Osteoblast (primary cell): Measurements from ENCODE around the gene HPCA. TPM values are rescaled to one million over a fixed set of nuclear protein-coding genes. Genes with fewer than 3 reads are reported as not detected.

Experiments used
- DNase-seq: peaks from one replicate; pipeline ENCODE4 v3.0.0; 2011; ENCODE audit warnings: low spot score, mixed read lengths; ENCODE audit not compliant: insufficient read length; ENCODE audit errors: missing footprints
- H2AFZ ChIP-seq: 2 replicates; pipeline ENCODE4 v1.6.0; 2011; ENCODE audit warnings: mild to moderate bottlenecking, low read length
- H3K27ac ChIP-seq: 2 replicates; pipeline ENCODE4 v1.5.1; 2011; ENCODE audit warnings: mild to moderate bottlenecking, low read depth, low read length, moderate library complexity
- H3K27me3 ChIP-seq: 2 replicates; pipeline ENCODE4 v1.6.0; 2012; ENCODE audit warnings: mild to moderate bottlenecking, control low read depth, inconsistent platforms, low read length, moderate library complexity; ENCODE audit not compliant: insufficient read depth
- H3K36me3 ChIP-seq: 2 replicates; pipeline ENCODE4 v1.5.1; 2011; ENCODE audit warnings: mild to moderate bottlenecking, low read length, control low read depth, moderate library complexity; ENCODE audit not compliant: insufficient read depth
- H3K4me1 ChIP-seq: 2 replicates; pipeline ENCODE4 v1.5.1; 2011; ENCODE audit warnings: mild to moderate bottlenecking, low read length, control low read depth, moderate library complexity; ENCODE audit not compliant: insufficient read depth
- H3K4me2 ChIP-seq: 2 replicates; pipeline ENCODE4 v1.6.0; 2011; ENCODE audit warnings: mild to moderate bottlenecking, low read length; ENCODE audit not compliant: insufficient read depth
- H3K4me3 ChIP-seq: fragments of 200-600 bp; sonication (generic); 3 replicates; pipeline ENCODE4 v1.5.1; 2012; ENCODE audit warnings: mild to moderate bottlenecking, low read length, inconsistent platforms; ENCODE audit not compliant: insufficient read depth
- H3K79me2 ChIP-seq: 2 replicates; pipeline ENCODE4 v1.6.0; 2012; ENCODE audit warnings: mild to moderate bottlenecking, low read length, control low read depth, inconsistent platforms; ENCODE audit not compliant: insufficient read depth
- H3K9me3 ChIP-seq: 2 replicates; pipeline ENCODE4 v1.5.1; 2011; ENCODE audit warnings: low read depth, low read length, control low read depth
- H4K20me1 ChIP-seq: 2 replicates; pipeline ENCODE4 v1.6.0; 2012; ENCODE audit warnings: mild to moderate bottlenecking, low read length, control low read depth; ENCODE audit not compliant: insufficient read depth
- CTCF ChIP-seq: IDR thresholded peaks from 2 replicates; pipeline ENCODE4 v1.5.1; 2011; ENCODE audit warnings: mild to moderate bottlenecking, low read depth, low read length, moderate library complexity; ENCODE audit errors: extremely low read depth
- total RNA-seq: library from RNA; depleted of rRNA; stranded (reverse); fragments of >200 nt; gene quantifications from 2 replicates; pipeline ENCODE4 v1.2.3, GENCODE V29; 2012

Gene HPCA
- total RNA-seq, 1 donor: not detected

- H3K27me3 ChIP-seq: no peaks in the 10 kb centered on the region
- H3K4me3 ChIP-seq: no peak overlapping the region
- TF ChIP-seq CTCF: no peak
- H4K20me1 ChIP-seq: no peaks in the 10 kb centered on the region
- no peaks in the 10 kb centered on the region for H3K79me2 ChIP-seq
- no peak for DNase-seq
- no peaks in the 10 kb centered on the region for H3K9me3 ChIP-seq
- no peak overlapping the region for H3K27ac ChIP-seq
- no peak overlapping the region for H3K4me2 ChIP-seq
- no peak overlapping the region for H2AFZ ChIP-seq
- H3K4me1 ChIP-seq: peaks cover 10% of the 10 kb centered on the region
- H3K36me3 ChIP-seq: peaks cover 30% of the 10 kb centered on the region
Measured at GRCh38 chr1:32858136-32858535, 28.2 kb upstream of the HPCA start.

- Histone ChIP-seq H3K36me3 (peaks cover 26% of the 10 kb centered on the region), H3K27ac (no peak overlapping the region), H4K20me1 (no peaks in the 10 kb centered on the region), H3K79me2 (no peaks in the 10 kb centered on the region), H2AFZ (no peak overlapping the region), H3K27me3 (no peaks in the 10 kb centered on the region), H3K4me1 (peaks cover 10% of the 10 kb centered on the region), H3K4me3 (no peak overlapping the region), H3K4me2 (no peak overlapping the region), H3K9me3 (no peaks in the 10 kb centered on the region)
- no peak for DNase-seq
- TF ChIP-seq CTCF: no peak
Measured at GRCh38 chr1:32858791-32859190, 27.5 kb upstream of the HPCA start.

- Histone ChIP-seq H3K4me1 (peaks cover 10% of the 10 kb centered on the region), H3K4me3 (no peak overlapping the region), H3K27ac (no peak overlapping the region), H2AFZ (no peak overlapping the region), H3K36me3 (peaks cover 17% of the 10 kb centered on the region), H3K79me2 (no peaks in the 10 kb centered on the region), H3K4me2 (no peak overlapping the region), H3K9me3 (no peaks in the 10 kb centered on the region), H3K27me3 (no peaks in the 10 kb centered on the region), H4K20me1 (no peaks in the 10 kb centered on the region)
- no peak for DNase-seq
- TF ChIP-seq CTCF: no peak
Measured at GRCh38 chr1:32859915-32860314, 26.4 kb upstream of the HPCA start.

- H3K27ac ChIP-seq: no peak overlapping the region
- H3K4me2 ChIP-seq: no peak overlapping the region
- H3K27me3 ChIP-seq: no peaks in the 10 kb centered on the region
- H3K36me3 ChIP-seq: peaks cover 13% of the 10 kb centered on the region
- H3K4me3 ChIP-seq: no peak overlapping the region
- H4K20me1 ChIP-seq: no peaks in the 10 kb centered on the region
- no peak for TF ChIP-seq CTCF
- H3K79me2 ChIP-seq: no peaks in the 10 kb centered on the region
- no peaks in the 10 kb centered on the region for H3K9me3 ChIP-seq
- peaks cover 10% of the 10 kb centered on the region for H3K4me1 ChIP-seq
- no peak overlapping the region for H2AFZ ChIP-seq
- DNase-seq: no peak
Measured at GRCh38 chr1:32860566-32860965, 25.7 kb upstream of the HPCA start.
